GM21576 (cell line): ENCODE results near the gene PES1.
"Not testable (repeated sequence)": the region's sequence is repeated elsewhere in the genome, so short reads cannot be mapped to it uniquely, and the experiment has no call there.

Source experiments
- ATAC-seq: cut with Tn5 transposase; IDR thresholded peaks from one replicate; pipeline ENCODE4 v1.9.1; 2021; ENCODE audit warnings: mild to moderate bottlenecking, moderate library complexity; ENCODE audit not compliant: unreplicated experiment

Gene PES1

DNA sequence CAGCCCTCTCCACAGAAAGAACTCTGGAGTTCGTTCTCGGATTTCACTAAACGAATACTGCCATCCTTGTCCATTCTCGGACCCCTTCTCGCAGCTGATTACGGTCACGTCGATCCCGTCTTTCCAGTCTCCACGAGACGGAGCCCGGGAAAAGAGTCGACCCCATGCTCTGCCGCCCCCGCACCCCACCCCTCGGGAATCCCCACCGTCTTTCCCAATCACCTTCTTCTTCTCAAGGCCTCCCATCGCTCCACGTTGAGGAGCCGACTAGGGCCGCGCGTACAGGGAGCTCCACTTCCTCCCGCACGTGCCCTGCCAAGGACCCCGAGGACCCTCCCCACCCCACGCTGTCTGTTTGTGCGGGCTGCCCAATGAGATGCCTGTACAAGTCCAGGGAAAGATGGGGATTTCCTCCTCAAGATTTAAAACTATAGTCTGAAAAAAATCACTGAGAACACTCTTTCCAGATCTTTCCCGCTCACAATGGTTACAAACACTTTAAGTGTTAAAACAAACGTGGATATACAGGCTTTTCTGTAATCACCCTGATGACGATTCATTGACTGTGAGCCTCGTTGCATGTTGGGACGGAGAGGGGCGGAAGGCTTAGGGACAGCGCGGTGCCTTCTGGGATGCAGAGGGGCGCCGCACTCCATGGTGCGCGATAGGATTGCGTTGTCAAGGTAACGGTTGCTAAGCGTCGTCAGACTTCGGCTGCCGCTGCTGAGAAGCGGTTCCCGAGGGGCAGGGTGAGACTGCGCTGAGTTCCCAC is at the start of gene PES1:
PES1 (minus strand) TSS at position 323 of the 772 bp plus-strand sequence; CDS start at position 246, 77 bp downstream.
- ATAC-seq, result peak; percentile 97

DNA sequence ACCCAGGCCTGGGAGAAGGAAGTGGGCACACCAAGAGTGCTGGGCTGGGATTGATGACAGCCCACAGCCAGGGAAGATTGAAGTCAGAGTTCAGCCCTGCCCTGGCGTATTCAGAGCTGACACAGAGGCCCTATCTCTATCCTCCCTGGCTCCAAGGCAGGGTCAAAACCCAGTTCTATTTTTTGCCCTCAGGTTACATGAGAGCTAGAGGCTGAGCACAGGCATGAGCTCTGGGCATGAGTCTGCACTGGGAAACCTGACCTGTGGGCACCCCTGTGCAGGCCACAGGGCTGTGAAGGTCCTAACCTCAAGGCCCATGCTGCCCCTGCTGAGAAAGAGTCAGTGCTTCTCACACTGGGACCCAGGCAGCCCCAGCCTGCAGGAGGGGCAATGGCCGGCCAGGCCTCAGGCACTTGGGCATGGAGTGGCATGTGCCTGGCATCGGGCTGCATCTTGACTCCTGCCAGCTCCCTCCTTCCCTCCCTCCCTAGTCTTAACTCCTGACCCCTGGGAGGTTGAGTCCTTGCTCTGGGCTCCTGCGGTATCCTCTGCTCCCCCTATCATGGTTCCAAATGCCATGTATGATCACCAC is 49.2 kb upstream of the PES1 start:
- no peak for ATAC-seq

DNA sequence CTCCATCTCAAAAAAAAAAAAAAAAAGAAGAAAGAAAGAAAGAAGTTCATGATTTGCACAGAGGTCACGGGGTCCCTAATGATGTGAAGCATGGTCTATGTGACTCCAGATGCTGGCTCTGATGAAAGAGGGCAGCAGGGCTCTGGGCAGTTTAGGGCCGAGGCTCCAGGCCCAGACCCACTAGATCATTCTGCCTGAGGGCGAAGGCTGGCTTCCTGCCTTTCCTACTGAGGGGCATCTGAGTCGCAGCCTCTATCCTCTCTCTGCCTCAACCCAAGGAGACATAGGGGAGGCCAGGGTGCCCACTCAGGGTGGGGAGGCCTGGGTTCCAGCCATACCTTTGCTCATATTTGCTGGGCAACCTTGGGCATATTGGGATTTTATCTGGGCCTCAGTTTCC is 48.7 kb upstream of the PES1 start:
- ATAC-seq, result no peak

- ATAC-seq, result no peak
These were observed 46.0 kb upstream of the PES1 start for GRCh38 chr22:30637701-30638114.

DNA sequence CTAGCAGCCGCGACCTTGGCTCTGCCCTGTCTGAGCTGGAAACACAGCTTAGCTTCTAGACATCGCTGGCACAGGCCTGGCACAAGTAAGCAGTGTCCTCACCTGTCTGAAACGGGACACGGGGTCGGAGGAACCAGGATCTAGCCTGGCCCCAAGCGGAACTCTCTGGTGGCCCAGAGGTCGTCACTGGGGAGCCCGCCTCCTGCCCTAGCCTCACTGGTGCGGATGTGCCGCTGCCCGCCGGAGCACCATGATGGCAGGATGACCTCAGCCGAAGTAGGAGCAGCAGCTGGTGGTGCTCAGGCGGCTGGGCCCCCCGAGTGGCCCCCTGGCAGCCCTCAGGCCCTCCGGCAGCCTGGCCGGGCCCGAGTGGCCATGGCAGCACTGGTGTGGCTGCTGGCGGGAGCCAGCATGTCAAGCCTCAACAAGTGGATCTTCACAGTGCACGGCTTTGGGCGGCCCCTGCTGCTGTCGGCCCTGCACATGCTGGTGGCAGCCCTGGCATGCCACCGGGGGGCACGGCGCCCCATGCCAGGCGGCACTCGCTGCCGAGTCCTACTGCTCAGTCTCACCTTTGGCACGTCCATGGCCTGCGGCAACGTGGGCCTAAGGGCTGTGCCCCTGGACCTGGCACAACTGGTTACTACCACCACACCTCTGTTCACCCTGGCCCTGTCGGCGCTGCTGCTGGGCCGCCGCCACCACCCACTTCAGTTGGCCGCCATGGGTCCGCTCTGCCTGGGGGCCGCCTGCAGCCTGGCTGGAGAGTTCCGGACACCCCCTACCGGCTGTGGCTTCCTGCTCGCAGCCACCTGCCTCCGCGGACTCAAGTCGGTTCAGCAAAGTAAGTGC is 44.7 kb upstream of the PES1 start:
- ATAC-seq, result no peak

DNA sequence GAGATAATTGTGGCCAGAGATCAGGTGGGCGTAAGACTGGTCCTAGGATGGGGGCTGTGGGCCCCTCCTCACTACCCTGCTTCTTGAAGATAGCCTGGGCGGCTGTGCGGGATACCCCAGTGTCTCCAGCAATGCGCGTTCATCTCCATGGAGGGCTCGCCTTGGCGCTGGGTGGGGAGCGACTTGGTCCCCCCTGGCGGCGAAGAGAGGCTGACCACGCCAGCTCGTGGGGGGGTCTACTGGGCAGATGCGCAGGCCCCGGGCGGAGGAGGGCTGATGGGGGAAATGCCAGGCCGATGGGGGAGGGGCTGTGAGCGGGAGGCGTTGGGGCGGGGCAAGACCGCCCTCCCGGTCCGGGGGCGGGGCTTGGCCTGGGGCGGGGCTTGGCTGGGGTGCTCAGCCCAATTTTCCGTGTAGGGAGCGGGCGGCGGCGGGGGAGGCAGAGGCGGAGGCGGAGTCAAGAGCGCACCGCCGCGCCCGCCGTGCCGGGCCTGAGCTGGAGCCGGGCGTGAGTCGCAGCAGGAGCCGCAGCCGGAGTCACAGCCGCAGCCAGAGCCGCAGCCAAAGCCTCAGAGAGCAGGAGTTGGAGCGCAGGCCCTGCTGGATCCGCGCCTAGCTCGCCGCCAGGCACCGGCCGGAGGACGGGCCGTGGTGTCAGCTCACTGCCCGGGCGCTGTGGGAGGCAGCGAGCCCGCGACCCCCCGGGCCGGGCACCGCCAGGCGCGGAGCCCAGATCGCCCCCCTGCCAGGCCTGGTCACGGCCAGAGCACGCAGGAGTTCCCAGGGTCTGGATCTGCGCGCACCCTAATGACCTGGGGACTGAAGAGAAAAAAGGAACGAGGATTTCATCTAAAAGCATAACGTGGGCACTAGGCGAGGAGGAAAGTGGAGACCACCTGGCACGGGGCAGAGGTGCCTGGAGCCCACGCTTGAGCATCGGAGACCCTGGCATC is 43.8 kb upstream of the PES1 start, which contains the start of gene SLC35E4:
SLC35E4 (plus strand) TSS at position 509 of the 953 bp plus-strand sequence. CDS start 670 bp downstream, outside the sequence.
- ATAC-seq, result peak; percentile 58

DNA sequence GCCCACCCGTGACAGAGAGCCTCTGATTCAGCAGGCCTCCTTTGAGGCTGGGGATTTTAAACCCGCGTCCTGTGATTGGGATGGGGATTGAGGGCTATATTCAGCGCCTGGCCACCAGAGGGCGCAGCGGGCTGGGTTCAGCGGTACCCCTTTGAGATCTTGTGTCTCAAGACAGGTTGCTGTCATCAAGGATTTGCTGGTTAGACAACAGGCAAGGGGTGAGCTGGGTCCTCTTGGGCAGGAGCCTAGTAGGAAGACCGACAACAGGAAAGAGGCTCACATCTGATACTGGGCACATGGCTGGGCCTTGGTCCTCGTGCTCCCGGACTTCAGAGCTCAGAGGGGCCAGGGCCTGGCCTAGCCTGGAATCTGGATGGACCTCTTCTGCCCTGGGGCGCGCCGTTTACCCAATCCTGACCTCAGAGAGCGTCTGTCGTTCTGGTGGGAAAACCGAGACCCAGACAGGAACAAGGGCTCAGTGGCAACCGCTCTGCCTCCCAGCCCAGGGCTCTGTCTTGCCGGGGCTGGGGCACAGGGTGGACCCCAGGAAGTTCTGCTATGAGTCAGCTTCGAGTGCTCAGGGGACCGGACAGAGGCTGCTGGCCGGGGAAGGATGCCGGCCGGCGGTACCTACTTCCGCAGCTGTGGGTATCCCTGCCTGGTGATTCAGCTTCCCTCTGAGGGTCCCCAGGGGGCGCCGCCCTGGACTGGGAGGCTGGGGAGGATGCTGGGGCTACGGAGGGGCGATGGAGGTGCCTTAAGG is 42.9 kb upstream of the PES1 start:
- ATAC-seq, result peak; percentile 41

DNA sequence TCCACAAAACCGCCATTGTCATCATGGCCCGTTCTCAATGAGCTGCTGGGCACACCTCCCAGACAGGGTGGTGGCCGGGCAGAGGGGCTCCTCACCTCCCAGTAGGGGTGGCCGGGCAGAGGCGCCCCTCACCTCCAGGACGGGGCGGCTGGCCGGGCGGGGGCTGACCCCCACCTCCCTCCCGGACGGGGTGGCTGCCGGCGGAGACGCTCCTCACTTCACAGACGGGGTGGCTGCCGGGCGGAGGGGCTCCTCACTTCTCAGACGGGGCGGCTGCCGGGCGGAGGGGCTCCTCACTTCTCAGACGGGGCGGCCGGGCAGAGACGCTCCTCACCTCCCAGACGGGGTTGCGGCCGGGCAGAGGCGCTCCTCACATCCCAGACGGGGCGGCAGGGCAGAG is 39.8 kb upstream of the PES1 start:
- not testable (repeated sequence) for ATAC-seq

DNA sequence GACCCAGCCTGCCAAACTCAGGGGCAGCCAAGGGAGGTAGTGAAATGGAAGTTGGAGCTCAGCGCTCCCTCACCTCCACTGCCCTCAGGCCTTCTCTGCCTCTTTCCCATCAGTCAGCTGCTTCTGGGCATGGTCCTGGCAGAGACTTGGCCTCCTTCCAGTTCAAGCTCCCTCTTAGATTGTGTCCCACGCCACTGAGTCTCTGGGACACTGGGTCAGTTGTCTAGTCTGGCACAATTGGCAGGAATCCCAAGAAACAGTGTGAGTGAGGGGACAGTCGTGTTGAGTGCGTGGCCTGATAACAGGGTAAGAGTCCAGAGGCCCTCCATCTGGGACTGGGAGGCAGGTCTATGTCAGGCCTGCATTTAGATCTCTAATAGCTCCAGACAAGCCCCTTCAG is 36.8 kb upstream of the PES1 start:
- no peak for ATAC-seq

GRCh38 chr22:30627471-30627870 is 35.8 kb upstream of the PES1 start:
- no peak for ATAC-seq

- no peak for ATAC-seq
These were observed 34.7 kb upstream of the PES1 start for GRCh38 chr22:30626413-30626812.

- ATAC-seq, result not testable (repeated sequence)
These were observed 28.2 kb upstream of the PES1 start for GRCh38 chr22:30619909-30620308.

DNA sequence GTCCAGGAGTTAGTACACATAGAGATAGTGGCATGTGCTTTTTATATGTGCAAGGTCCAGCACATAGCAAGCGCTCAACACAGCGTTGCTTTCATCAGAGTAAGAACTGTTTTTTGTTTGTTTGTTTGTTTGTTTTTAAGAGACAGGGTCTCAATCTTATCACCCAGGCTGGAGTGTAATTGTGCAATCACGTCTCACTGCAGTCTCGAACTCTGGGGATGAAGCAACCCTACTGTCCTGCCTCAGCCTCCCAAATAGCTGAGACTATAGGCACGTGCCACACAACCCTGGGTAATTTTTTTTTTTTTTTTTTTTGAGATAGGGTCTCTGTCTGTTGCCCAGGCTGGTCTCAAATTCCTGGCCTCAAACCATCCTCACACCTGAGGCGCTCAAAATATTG is 26.1 kb upstream of the PES1 start:
- ATAC-seq, result no peak

GRCh38 chr22:30615543-30615954 is 23.8 kb upstream of the PES1 start:
- ATAC-seq, result no peak

DNA sequence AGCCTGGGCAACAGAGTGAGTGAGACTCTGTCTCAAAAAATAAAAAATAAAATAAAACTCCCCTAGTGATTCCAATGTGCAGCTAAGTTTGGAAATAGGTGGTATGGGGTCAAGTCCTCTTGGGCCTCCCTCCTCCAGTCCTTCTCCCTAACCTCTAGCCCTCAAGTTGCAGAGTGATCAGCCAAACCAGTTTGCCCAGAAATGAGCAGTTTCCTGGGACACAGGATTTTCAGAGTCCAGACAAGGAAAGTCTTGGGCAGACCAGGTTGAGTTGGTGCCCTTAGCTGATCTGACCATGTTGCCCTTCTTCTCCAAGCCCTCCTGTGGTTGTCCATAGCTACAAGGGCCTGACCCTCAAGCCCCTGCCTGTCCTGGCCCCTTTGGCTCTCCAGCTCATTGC is 23.2 kb upstream of the PES1 start:
- no peak for ATAC-seq

DNA sequence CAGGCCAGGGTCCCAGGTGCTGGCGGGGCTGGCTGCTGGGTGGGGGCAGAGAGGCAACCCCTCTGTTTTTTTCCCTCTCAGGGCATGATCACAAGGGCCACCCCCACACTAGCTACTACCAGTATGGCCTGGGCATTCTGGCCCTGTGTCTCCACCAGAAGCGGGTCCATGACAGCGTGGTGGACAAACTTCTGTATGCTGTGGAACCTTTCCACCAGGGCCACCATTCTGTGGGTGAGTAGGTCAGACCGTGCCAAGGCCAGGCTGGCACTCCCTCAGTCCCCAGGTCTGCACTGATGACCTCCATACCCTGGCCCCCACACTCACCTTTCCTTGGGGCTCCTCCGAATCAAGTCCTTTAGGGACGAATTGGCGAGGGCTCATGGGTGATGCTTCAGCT is 22.6 kb upstream of the PES1 start:
- ATAC-seq, result no peak

DNA sequence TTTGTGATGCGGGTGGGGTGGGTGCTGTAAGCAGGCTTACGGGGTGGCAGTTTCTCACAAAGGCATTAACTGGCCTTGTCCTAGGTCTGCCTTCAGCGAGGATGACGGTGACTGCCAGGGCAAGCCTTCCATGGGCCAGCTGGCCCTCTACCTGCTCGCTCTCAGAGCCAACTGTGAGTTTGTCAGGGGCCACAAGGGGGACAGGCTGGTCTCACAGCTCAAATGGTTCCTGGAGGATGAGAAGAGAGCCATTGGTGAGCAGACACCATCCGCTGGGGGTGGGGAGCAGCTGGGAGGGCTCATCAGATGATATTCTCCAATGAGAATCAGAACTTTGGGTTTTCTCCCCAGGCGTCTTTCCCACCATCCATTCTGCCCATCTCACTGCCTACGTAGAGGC is 21.1 kb upstream of the PES1 start:
- ATAC-seq, result no peak

GRCh38 chr22:30611197-30611596 is 19.5 kb upstream of the PES1 start:
- no peak for ATAC-seq

- ATAC-seq, result no peak
These were observed 18.6 kb upstream of the PES1 start for GRCh38 chr22:30610299-30610698.
